Endometrial microvascular endothelial cells (primary cell): ENCODE measurements around the gene ADAMTS15. TPM values are rescaled to one million over a fixed set of nuclear protein-coding genes. Genes with fewer than 3 reads are reported as not detected.

Experiments
- in situ Hi-C: cut with HindIII; loops from 2 replicates; pipeline ENCODE4 v1.10.0; 2017; ENCODE audit warnings: low sequenced_read_pairs, low pct_unique_long_range_greater_than_20kb; ENCODE audit errors: inconsistent ontology term
- total RNA-seq: library from RNA; depleted of rRNA; stranded (reverse); fragments of >200 nt; gene quantifications from one replicate; pipeline ENCODE4 v1.2.3, GENCODE V29; 2015; ENCODE audit errors: inconsistent ontology term

The ADAMTS15 gene
- total RNA-seq, 1 donor from 2014 or later = 0.46 TPM

DNA sequence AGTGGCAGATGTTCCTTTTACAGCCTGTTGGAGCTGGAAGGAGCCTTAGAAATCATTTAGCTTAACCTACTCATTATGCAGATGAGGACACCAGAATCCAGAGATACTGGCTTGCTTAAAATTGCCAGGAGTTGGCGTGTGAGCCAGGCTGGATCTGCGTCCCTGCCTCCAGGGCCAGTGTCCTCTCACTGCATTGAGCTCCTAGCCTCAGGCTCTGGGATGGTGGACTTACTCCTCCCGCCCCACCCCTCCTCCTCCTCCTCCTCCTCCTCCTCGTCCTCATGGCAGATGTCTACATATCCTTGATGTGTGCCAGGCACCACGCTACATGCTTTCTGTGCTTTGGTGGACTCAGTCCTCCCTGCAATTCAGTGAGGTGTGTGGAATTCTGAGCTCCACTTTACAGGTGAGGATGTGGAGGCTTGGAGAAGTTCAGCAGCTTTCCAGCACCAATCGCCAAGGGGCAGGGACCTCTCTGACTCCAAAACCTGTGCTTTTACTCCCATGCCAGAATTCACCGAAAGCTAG, 24.1 kb downstream of the ADAMTS15 start:
- in situ Hi-C loops = no loop called here

DNA sequence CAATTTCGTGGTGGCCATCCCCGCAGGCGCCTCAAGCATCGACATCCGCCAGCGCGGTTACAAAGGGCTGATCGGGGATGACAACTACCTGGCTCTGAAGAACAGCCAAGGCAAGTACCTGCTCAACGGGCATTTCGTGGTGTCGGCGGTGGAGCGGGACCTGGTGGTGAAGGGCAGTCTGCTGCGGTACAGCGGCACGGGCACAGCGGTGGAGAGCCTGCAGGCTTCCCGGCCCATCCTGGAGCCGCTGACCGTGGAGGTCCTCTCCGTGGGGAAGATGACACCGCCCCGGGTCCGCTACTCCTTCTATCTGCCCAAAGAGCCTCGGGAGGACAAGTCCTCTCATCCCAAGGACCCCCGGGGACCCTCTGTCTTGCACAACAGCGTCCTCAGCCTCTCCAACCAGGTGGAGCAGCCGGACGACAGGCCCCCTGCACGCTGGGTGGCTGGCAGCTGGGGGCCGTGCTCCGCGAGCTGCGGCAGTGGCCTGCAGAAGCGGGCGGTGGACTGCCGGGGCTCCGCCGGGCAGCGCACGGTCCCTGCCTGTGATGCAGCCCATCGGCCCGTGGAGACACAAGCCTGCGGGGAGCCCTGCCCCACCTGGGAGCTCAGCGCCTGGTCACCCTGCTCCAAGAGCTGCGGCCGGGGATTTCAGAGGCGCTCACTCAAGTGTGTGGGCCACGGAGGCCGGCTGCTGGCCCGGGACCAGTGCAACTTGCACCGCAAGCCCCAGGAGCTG, 24.8 kb downstream of the ADAMTS15 start:
- in situ Hi-C loops = no loop called here

DNA sequence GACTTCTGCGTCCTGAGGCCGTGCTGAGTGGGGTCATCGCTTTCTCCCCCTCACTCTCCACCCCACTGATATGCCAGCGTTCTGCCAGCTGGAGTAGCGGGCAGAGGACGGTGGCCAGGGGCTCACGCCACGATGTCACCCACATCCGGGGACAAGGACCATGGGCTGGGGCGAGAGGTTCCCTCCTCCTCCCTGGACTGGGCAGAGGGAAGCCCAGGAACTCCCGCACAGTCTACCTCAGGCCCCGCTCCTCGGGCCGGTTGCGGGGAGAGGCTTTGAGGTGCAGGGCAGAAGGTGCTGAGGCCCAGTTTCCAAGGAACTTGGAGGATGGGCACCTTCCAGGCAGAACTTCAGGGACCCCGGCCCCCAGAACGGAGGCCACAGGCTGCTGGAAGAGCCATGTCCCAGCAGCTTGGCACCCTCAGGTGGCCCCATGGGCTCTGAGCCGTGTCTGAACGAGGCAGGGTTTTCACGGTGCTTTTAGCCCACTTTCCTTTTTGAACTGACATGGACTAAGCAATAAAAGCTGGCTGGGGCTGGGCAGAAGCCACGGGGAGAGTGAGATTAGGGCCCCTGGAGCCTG, 25.4 kb downstream of the ADAMTS15 start:
- in situ Hi-C loops = no loop called here

DNA sequence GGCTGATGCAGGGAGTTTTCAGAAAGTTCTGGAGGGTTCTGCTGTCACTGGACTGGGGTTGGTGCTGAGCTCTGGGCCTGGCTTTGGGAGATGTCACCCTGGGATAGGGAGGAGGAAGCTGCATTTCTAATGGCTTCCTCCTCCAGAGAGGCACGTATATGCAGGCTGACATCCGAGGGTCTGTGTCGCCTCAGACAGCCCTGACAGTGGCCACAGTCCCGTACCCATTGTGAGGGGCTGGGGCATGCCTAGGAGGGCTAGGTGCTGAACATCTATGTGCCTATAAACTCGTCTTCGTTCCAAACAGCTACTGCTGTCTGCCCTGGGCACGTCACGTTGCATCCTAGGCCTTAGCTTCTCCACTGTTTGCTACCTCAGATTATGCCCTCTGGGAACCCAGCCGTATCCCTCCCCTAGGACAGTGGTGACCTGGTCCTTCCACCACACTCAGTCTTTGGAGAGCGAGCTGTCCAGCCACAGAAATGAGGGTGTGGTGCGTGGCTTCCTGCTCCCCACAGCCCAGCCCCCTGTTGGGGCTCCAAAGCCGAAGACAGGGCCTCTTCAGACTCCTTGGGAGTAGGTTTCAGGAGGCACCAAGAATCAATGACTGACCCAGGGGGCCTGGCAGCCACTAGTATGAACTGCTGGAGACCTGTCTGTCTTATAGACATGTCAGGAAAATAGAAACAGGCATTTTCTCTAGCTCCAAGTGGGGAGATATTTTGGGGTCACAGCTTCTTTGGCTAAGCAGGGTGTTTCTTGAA, 26.4 kb downstream of the ADAMTS15 start:
- in situ Hi-C loops = no loop called here

DNA sequence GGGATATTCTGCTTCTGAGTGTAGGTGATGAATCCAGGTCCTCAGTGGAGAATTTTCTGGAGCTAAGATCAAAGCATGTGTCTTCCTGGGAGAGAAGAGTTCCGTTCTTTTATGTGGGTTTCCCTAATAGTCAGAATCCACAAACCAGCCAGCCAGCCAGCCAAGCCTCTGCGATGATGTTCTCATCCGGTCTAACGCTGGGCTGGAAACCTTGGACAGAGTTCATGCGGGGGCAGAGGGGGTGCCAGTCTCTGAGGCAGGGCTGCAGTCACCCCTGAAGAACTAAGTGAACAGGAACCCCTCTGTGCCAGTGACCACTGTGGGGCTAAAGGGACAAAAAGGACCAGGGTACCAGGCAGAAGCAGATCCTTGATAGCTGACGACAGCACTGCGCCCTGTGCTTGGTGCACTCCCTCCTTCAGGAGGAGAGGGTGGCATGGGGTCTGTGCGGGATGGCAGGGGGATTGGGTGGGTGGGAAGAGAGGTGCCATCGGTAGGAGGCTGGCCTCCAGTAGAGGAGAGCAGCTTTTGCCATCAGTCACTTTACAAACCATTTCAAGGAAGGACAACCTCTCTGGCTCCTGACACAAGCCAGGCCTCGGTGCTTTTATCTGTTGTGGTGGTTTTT, 27.1 kb downstream of the ADAMTS15 start:
- in situ Hi-C loops = no loop called here

DNA sequence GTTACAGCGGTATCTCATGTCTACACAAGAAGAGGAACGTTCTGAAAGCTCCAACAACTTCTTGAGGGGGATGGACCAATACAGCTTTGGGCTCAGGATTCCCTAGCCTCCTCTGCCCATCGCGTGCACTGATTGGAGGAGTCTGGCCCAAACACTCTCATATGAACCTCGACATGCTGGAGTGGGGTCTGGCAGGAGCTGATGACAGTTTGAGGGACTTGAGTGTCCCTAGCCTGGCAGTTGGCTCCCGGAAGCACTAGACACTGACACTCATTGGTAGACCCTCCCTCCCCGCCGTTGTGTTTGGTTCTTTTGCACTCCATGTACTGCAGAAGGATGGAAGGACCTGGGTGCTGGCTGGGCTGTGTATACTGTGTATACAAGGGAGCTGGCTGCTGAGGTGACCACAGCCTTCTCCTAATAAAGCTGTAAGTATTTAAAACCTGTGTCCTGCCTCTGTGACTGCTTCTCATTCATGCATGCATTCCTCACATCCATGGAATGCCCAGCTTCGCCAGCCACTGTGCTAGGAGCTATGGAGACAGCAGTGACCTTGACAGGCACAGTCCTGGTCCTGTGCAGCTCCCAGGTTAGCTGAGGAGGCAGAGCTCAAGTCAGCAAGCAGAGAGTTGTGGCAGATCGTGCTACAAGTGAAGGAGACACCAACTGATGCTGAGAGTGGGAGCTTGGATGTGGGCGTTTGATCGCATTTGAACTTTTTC, 27.9 kb downstream of the ADAMTS15 start:
- in situ Hi-C loops = no loop called here

DNA sequence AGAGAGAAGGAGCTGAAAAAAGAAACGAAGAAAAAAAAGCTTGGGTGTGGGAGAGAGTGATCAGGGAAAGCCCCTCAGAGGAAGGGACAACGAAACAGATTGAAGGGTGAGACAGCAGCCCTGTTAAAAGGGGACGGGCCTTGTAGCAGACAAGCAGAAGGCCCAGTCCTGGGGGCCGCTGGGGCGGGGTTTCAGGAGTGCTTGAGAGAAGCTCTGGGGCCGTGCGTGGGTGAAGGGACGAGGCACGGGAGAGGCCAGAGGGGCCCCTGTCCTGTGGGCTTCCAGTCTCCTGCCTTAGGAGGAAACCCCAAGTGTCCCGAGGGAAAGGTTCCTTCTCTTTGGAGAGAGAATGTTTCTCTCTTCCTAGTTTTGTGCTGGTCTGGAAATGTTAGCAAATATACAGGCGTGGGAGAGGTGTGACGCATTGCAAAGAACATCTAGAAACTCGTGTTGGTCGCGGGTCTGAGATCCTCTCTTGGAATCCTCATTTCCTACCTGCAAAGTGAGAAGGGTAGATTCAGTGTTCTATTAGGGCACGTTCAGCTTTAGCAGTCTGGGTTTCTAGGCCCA, 28.6 kb downstream of the ADAMTS15 start:
- in situ Hi-C loops = no loop called here

DNA sequence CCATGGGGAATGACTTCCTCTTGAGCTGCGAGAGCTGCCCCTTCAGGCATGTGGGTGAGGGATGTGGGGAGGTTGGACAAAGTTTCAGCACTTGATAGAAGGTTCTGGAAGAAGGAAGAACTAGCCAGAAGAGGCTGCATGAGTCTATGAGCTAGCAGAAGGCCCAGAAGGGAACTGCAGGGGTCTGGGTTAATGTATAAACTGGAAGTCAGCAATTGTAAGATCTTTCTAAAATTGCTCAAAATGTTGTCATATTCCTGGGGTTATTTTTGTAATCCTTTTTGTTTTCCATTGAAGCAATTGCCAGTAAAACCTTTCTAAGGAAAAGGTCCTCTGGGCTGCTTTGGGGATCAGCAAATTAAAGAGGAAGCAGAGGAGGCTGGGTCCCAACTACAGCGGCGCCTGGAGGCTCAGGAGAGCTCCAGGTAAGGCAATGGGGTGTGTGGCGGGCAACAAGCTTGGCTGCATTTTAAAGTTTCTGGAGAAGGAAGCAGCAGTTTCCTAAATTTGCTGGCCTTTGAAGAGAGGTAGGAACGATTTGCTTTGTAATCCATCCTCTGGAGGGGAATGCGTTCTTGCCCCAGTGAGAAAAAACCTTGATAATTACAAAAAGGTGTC, 29.2 kb downstream of the ADAMTS15 start:
- in situ Hi-C loops = no loop called here

DNA sequence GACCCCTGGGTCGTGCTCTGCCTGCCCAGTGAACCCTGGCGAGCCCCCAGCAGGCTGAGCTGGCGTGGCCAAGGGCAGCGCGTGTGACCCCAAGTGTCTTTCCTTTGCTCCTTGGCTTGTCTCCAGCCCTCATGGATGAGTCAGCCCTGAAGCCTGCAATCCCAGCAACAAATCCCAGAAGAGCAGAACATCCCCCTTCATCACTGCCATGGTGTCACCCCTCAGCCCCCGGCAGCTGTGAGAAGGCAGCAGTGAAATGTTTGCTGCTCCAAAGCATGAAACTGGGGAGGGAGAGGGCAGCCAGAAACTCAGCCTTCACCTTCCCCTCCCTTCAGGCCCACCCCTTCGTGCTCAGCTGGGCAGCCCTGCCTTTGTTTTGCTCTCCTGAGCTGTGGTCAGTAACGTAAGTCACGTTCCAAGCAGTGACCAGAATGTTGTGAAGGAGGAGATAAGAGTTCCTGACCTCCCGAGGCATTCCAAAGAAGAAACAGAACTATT, 29.8 kb downstream of the ADAMTS15 start:
- in situ Hi-C loops = no loop called here

DNA sequence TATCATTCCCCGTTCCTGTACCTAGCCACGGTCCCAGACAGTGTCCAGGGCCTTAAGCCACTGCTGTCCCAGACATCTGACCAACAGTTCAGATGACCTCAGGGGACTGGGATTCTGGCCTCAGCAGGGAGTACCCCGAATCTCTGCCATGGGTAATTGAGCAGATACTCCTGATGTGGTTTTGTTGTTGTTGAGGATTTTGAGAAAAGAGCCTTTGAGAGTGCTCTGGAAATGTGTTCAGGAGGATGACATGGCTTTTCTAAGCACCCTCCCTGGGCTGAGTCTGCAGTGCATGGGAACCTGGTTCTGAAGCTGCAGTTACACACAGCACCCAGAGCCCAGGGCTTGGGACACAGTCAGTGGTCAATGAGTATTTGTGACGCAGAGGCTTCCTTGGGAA, 30.4 kb downstream of the ADAMTS15 start:
- in situ Hi-C loops = no loop called here

DNA sequence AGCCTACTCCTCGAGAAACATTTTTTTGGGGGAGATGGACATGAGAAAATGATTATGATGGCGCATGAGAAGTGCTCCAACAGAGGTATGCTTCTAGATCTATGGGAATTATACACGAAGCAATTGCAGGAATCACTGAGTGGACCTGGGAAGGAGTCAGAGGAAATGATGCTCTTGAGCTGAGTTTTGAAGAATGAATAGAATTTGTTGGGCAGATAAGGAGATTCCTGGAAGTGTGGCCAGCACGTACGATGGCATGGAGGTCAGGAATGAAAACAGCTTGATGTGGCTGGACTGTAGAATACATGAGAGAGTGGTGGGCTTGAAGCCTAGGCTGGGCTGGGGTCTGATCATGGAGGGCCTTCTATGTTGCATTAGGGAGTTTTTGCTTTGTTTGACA, 31.7 kb downstream of the ADAMTS15 start:
- in situ Hi-C loops = no loop called here

DNA sequence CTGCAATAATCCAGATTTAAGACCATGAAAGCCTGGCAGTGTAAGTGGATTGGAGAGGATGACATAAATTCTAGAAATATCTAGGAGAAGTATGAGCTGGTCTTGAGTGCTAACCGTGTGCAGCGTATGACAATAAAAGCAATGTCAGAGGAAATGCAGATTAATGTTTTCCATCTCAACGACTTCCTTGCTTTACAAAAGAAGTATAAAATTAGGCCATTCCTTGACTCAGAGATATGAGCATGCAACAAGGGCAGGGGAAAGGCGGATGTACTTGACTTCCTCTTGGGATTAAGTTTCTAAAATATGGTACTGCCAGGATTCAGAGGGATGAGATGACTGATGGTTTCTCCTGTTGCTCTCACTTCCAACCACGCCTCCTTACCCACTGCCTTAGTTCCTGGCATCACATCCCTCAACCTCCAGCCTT, 32.3 kb downstream of the ADAMTS15 start:
- in situ Hi-C loops = no loop called here

DNA sequence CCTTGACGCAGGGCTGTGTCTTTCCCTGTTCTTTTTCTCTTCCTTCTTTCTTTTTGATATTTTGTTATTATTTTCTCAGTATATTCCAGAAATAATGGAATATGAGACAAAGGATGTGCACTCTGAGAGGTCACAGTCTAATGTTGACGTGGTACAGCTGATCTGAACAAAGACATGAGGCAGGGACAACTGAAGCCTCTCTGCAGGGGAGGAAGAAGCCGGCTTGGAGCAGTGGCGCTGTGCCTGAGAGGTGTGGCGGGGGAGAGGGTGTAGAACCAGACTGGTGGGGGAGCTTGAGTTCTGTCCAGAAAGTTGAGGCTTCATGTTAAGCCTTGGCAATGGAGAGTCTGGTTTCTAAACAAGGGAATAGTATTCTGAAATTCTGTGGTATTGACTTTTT, 34.7 kb downstream of the ADAMTS15 start:
- in situ Hi-C loops = no loop called here

DNA sequence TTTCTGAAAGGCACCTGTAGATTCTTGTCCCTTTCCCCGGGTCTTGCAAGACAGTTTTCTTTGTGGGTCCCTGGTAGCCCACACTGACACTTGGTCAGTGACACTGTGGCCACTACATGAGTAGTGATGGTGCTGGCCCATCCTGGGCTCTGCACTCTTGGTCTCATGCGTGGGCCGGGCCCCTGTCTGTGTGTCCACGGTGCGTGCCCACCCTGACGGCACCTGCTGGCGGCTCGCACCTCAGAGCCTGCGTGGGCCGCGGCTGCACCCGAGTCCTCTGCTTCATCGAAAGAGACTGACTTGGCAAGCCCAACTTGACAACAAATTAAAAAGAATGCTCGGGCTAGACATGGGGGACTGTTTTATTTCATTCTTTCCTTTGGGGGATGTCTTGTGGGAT, 37.5 kb downstream of the ADAMTS15 start:
- in situ Hi-C loops = no loop called here

DNA sequence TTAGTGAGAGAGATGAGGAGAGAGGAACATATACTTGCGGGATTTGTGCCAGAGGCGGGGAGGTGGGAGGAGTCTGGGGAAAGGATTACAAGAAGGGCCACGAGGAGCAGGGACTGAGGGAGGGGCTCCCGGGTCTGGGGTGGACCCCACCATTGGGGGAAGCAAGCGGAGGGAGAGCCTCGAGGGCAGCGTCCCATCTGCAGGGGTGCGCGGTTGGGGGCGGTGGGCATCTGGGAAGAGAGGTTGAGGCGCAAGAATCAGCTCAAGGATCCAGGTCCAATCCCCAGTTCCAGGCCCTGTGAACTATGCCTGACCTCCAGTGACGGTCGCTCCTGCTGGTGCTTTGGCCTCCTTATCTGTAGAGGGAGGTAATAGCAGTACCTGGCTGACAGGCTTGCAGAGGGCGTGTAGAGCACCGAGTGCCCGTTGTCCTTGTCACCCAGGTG, 38.0 kb downstream of the ADAMTS15 start:
- in situ Hi-C loops = no loop called here

DNA sequence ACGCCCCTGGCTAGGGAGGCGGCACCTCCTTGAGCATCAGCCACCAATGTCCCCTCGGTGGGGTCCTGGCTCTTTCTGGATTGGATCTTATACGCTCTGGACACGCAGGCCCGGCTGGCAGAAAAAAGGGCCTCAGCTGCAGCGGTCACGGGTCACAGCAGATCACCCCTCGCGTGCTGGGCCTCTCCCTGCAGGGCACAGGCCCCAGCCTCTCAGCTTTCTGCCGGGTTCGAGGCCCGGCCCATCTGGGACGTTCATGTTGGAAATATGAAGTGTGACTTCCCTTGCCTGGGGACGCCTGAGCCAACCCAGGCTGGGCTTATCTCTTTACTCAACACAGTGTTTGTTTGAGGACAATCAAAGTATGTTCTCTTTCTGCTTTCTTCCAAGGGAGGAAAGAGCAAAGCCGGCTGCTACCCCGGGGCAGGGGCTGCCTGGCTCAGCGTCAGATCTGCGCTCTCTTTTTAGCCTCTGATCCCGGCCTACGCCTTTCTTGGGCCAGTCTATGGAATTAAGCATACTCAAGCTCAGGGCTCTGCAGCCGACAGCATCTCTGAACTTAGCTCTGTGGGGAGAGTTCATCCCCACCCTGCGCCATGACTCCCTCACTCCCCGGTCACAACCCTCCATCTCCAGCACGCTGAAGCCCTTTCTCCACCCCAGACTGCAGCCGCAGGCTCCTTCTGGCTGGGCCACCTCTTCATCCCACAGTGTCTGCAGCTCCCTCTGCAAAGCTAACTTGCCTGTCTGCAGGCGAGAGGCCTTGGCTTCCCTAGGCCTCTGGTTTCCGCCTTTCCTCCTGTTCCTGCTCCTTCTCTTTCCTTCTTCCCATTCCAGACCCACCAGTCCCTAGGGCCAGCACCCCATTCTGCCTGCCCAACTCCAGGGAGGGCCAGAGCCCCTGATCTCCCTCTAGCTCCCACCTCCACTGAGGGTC, 38.8 kb downstream of the ADAMTS15 start:
- in situ Hi-C loops = no loop called here
